ENCODE results near the gene SYNGR1. TPM values are rescaled to one million over a fixed set of nuclear protein-coding genes. Genes with fewer than 3 reads are reported as not detected.

The SYNGR1 gene
- total and polyA plus RNA-seq, 2 experiments from 2014 or later: 61.8 to 81.9 TPM

DNA sequence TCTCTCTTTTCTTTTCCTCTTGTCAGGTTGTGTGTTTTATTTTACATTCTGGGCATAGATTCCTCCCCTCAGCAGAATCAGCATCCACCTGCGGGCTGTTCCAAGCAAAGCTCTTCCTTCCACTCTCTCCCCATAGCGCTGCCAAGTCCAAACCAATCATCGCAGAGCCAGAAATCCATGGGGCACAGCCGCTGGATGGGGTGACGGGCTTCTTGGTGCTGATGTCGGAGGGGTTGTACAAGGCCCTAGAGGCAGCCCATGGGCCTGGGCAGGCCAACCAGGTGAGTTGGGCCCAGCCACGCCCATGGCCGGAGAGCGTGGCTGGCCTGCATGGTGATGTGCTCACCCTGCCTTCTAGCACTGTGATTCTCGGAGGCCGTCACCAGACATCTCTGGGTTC lies 71.9 kb downstream of the SYNGR1 start:
- no peak overlapping the region for H3K27ac ChIP-seq
- no peak overlapping the region for H3K4me3 ChIP-seq
- H3K4me1 ChIP-seq (ENCODE audit: low read depth): no peaks in the 10 kb centered on the region
- DNase-seq (ENCODE audit: low read depth in 1 of 2, low spot score in 1 of 2): no peak
- TF ChIP-seq, protein P1, sequence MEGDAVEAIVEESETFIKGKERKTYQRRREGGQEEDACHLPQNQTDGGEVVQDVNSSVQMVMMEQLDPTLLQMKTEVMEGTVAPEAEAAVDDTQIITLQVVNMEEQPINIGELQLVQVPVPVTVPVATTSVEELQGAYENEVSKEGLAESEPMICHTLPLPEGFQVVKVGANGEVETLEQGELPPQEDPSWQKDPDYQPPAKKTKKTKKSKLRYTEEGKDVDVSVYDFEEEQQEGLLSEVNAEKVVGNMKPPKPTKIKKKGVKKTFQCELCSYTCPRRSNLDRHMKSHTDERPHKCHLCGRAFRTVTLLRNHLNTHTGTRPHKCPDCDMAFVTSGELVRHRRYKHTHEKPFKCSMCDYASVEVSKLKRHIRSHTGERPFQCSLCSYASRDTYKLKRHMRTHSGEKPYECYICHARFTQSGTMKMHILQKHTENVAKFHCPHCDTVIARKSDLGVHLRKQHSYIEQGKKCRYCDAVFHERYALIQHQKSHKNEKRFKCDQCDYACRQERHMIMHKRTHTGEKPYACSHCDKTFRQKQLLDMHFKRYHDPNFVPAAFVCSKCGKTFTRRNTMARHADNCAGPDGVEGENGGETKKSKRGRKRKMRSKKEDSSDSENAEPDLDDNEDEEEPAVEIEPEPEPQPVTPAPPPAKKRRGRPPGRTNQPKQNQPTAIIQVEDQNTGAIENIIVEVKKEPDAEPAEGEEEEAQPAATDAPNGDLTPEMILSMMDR (IDR thresholded peaks at IDR 0.05; ENCODE audit: low read depth, low read length): no peak
- peaks cover 34% of the 10 kb centered on the region for H3K36me3 ChIP-seq
- H3K27me3 ChIP-seq: no peaks in the 10 kb centered on the region
- no peaks in the 10 kb centered on the region for H3K9me3 ChIP-seq (ENCODE audit: low read depth)

DNA sequence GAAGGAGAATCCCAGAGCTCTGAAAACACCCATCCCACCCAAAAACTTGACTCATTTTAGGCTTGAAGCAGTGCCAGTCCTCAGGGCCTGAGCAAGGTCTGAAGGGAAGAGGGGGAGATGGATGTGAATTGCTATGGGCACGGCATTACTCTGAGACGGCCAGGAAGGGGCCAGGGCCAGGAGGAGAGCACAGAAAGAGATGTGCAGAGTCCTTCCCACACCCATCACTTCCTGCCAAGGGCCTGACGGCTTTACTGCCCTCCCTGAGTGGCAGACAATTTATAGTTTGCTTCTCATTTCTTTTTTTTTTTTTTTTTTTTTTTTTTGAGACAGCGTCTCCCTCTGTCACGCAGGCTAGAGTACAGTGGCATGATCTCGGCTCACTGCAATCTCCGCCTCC lies 72.3 kb downstream of the SYNGR1 start:
- TF ChIP-seq, protein P1 (IDR thresholded peaks at IDR 0.05; ENCODE audit: low read depth, low read length): no peak
- Histone ChIP-seq H3K4me3 (no peak overlapping the region), H3K36me3 (peaks cover 34% of the 10 kb centered on the region), H3K4me1 (ENCODE audit: low read depth) (no peaks in the 10 kb centered on the region), H3K27me3 (no peaks in the 10 kb centered on the region), H3K27ac (no peak overlapping the region), H3K9me3 (ENCODE audit: low read depth) (no peaks in the 10 kb centered on the region)
- DNase-seq (ENCODE audit: low read depth in 1 of 2, low spot score in 1 of 2): no peak

DNA sequence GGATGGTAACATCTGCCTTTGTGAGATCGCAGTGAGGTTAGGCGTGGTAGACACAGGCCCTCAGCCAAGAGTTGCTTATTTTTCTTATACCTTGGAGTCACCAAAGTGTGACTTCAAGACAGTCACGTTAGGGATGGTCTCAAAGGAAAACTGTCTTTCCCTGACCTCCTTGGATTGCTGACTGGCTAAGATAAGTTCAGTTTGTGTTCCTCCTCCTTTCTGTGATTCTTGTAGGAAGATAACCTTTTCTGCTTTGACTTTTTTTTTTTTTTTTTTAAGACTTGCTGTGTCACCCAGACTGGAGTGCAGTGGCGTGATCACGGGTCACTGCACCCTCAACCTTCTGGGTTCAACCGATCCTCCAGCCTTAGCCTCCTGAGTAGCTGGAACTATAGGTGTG lies 72.9 kb downstream of the SYNGR1 start:
- Histone ChIP-seq H3K9me3 (ENCODE audit: low read depth) (no peaks in the 10 kb centered on the region), H3K4me3 (no peak overlapping the region), H3K4me1 (ENCODE audit: low read depth) (no peaks in the 10 kb centered on the region), H3K27me3 (no peaks in the 10 kb centered on the region), H3K27ac (no peak overlapping the region), H3K36me3 (peaks cover 37% of the 10 kb centered on the region)
- TF ChIP-seq, protein P1 (IDR thresholded peaks at IDR 0.05; ENCODE audit: low read depth, low read length): no peak
- DNase-seq (ENCODE audit: low read depth in 1 of 2, low spot score in 1 of 2): no peak

DNA sequence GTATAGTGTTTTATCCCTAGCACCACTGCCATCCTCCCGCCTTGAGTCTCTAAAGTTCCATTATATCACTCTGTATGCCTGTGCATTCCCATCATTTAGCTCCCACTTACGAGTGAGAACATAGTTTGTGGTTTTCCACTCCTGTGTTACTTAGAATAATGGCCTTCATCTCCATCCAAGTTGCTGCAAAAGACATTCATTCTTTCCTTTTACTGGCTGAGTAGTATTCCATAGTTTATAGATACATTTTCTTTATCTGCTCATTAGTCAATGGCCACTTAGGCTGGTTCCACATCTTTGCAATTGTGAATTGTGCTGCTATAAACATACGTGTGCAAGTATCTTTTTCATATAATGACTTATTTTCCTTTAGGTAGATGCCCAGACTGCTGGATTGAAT lies 74.2 kb downstream of the SYNGR1 start:
- no peaks in the 10 kb centered on the region for H3K4me1 ChIP-seq (ENCODE audit: low read depth)
- no peak overlapping the region for H3K27ac ChIP-seq
- H3K9me3 ChIP-seq (ENCODE audit: low read depth): no peaks in the 10 kb centered on the region
- H3K27me3 ChIP-seq: no peaks in the 10 kb centered on the region
- TF ChIP-seq, protein P1 (IDR thresholded peaks at IDR 0.05; ENCODE audit: low read depth, low read length): no peak
- H3K36me3 ChIP-seq: peaks cover 30% of the 10 kb centered on the region
- DNase-seq (ENCODE audit: low read depth in 1 of 2, low spot score in 1 of 2): no peak
- H3K4me3 ChIP-seq: no peak overlapping the region

DNA sequence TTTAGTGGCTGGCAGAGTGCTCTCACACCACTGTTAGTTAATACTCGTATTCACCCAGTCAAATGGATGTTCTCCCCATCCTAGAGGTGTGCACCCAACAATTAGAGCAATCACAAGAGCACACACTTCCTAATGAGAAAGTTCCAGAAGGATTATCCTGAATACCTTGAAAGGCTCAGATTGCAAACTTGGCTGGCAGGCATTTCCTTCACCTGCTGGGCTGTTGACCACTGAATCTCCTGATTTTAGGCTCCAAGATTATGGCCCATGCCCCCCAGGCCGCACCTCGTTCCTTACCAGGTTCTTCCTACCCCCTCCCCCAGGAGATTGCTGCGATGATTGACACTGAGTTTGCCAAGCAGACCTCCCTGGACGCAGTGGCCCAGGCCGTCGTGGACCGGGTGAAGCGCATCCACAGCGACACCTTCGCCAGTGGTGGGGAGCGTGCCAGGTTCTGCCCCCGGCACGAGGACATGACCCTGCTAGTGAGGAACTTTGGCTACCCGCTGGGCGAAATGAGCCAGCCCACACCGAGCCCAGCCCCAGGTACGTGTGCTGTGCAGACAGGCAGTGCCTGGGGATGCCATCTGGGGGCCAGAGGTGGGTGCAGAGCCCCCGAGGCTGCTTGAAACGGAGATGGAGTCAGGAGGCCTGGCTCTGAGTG lies 76.7 kb downstream of the SYNGR1 start:
- H3K36me3 ChIP-seq: peaks cover 22% of the 10 kb centered on the region
- no peak overlapping the region for H3K27ac ChIP-seq
- H3K9me3 ChIP-seq (ENCODE audit: low read depth): no peaks in the 10 kb centered on the region
- no peaks in the 10 kb centered on the region for H3K27me3 ChIP-seq
- no peak overlapping the region for H3K4me3 ChIP-seq
- H3K4me1 ChIP-seq (ENCODE audit: low read depth): no peaks in the 10 kb centered on the region
- DNase-seq (ENCODE audit: low read depth in 1 of 2, low spot score in 1 of 2): no peak
- TF ChIP-seq, protein P1 (IDR thresholded peaks at IDR 0.05; ENCODE audit: low read depth, low read length): no peak

Data from cardiac muscle cell (in vitro differentiated cells and primary cell).